ENCODE measurements around the gene CADM1. TPM values are rescaled to one million over a fixed set of nuclear protein-coding genes. Genes with fewer than 3 reads are reported as not detected.

Gene CADM1
- total RNA-seq, 1 experiment from 2014 or later, result not detected

GRCh38 chr11:115338476-115338875 is 165.7 kb downstream of the CADM1 start:
- H3K36me3 Mint-ChIP-seq (ENCODE audit: insufficient read depth, unreplicated experiment), result no peaks in the 10 kb centered on the region
- CTCF ChIA-PET, result interaction anchor here (0.6 kb wide), 1 partner anchor 233 kb away, joined by 3 read pairs; no protein-coding TSS in a partner anchor
- H3K27ac Mint-ChIP-seq (ENCODE audit: low read depth, unreplicated experiment), result no peak overlapping the region
- intact Hi-C loops (cut with micrococcal nuclease), result loop anchor here (5.0 to 10.0 kb wide), 2 partner anchors 884 to 1156 kb away; no protein-coding TSS in a partner anchor
- POLR2A ChIA-PET, result no interaction called here
- H3K27me3 Mint-ChIP-seq (ENCODE audit: insufficient read depth, unreplicated experiment), result peaks cover 41% of the 10 kb centered on the region
- H3K4me1 Mint-ChIP-seq (ENCODE audit: insufficient read depth, unreplicated experiment), result no peaks in the 10 kb centered on the region
- peak; percentile 3 for DNase-seq (ENCODE audit: unreplicated experiment)
- TF ChIP-seq CTCF (IDR thresholded peaks at IDR 0.05; ENCODE audit: unreplicated experiment), result no peak
- no peak overlapping the region for H3K4me3 Mint-ChIP-seq (ENCODE audit: unreplicated experiment)
- BruUV-seq (replicated peaks), result no TSS peak
- H3K9me3 Mint-ChIP-seq (ENCODE audit: unreplicated experiment), result no peaks in the 10 kb centered on the region

- no TSS peak for BruUV-seq (replicated peaks)
- no peak overlapping the region for H3K4me3 Mint-ChIP-seq (ENCODE audit: unreplicated experiment)
- DNase-seq (ENCODE audit: unreplicated experiment), result peak; percentile 31
- H3K4me1 Mint-ChIP-seq (ENCODE audit: insufficient read depth, unreplicated experiment), result no peaks in the 10 kb centered on the region
- H3K9me3 Mint-ChIP-seq (ENCODE audit: unreplicated experiment), result no peaks in the 10 kb centered on the region
- peaks cover 35% of the 10 kb centered on the region for H3K27me3 Mint-ChIP-seq (ENCODE audit: insufficient read depth, unreplicated experiment)
- intact Hi-C loops (cut with micrococcal nuclease), result loop anchor here (2.0 to 10.0 kb wide), 4 partner anchors 887 to 1356 kb away; no protein-coding TSS in a partner anchor
- CTCF ChIA-PET, result interaction anchor here (0.6 to 3.0 kb wide), 13 partner anchors 10 to 1357 kb away, joined by 3 to 14 read pairs (median 3); no protein-coding TSS in a partner anchor
- no peak overlapping the region for H3K27ac Mint-ChIP-seq (ENCODE audit: low read depth, unreplicated experiment)
- no peaks in the 10 kb centered on the region for H3K36me3 Mint-ChIP-seq (ENCODE audit: insufficient read depth, unreplicated experiment)
- POLR2A ChIA-PET, result no interaction called here
- TF ChIP-seq CTCF (IDR thresholded peaks at IDR 0.05; ENCODE audit: unreplicated experiment), result peak; percentile 48
These were observed 169.1 kb downstream of the CADM1 start for GRCh38 chr11:115334932-115335788.

GRCh38 chr11:115333949-115334348 is 170.3 kb downstream of the CADM1 start:
- Mint-ChIP-seq H3K27ac (ENCODE audit: low read depth, unreplicated experiment) (no peak overlapping the region), H3K9me3 (ENCODE audit: unreplicated experiment) (no peaks in the 10 kb centered on the region), H3K4me1 (ENCODE audit: insufficient read depth, unreplicated experiment) (no peaks in the 10 kb centered on the region), H3K36me3 (ENCODE audit: insufficient read depth, unreplicated experiment) (no peaks in the 10 kb centered on the region), H3K4me3 (ENCODE audit: unreplicated experiment) (no peak overlapping the region), H3K27me3 (ENCODE audit: insufficient read depth, unreplicated experiment) (peaks cover 45% of the 10 kb centered on the region)
- CTCF ChIA-PET, result interaction anchor here (0.5 to 3.0 kb wide), 18 partner anchors 9 to 1369 kb away, joined by 3 to 14 read pairs (median 3); no protein-coding TSS in a partner anchor
- POLR2A ChIA-PET, result interaction anchor here (0.6 kb wide), 1 partner anchor 55 kb away, joined by 3 read pairs; no protein-coding TSS in a partner anchor
- intact Hi-C loops (cut with micrococcal nuclease), result loop anchor here (2.0 to 10.0 kb wide), 3 partner anchors 1161 to 1357 kb away; no protein-coding TSS in a partner anchor
- no peak for DNase-seq (ENCODE audit: unreplicated experiment)
- no TSS peak for BruUV-seq (replicated peaks)
- no peak for TF ChIP-seq CTCF (IDR thresholded peaks at IDR 0.05; ENCODE audit: unreplicated experiment)

- Mint-ChIP-seq H3K9me3 (ENCODE audit: unreplicated experiment) (no peaks in the 10 kb centered on the region), H3K27me3 (ENCODE audit: insufficient read depth, unreplicated experiment) (peaks cover 41% of the 10 kb centered on the region), H3K4me3 (ENCODE audit: unreplicated experiment) (no peak overlapping the region), H3K27ac (ENCODE audit: low read depth, unreplicated experiment) (no peak overlapping the region), H3K36me3 (ENCODE audit: insufficient read depth, unreplicated experiment) (no peaks in the 10 kb centered on the region), H3K4me1 (ENCODE audit: insufficient read depth, unreplicated experiment) (no peaks in the 10 kb centered on the region)
- DNase-seq (ENCODE audit: unreplicated experiment), result peak; percentile 6
- CTCF ChIA-PET, result interaction anchor here (0.6 to 3.0 kb wide), 14 partner anchors 8 to 1359 kb away, joined by 3 to 14 read pairs (median 4); no protein-coding TSS in a partner anchor
- no TSS peak for BruUV-seq (replicated peaks)
- intact Hi-C loops (cut with micrococcal nuclease), result loop anchor here (10.0 kb wide), 1 partner anchor 1162 kb away; no protein-coding TSS in a partner anchor
- TF ChIP-seq CTCF (IDR thresholded peaks at IDR 0.05; ENCODE audit: unreplicated experiment), result no peak
- POLR2A ChIA-PET, result no interaction called here
These were observed 171.1 kb downstream of the CADM1 start for GRCh38 chr11:115333121-115333520.
